Upper lobe of left lung (tissue), 6 donors: ENCODE results near the gene ZNF366. TPM values are rescaled to one million over a fixed set of nuclear protein-coding genes. Genes with fewer than 3 reads are reported as not detected.

Source experiments
- ATAC-seq, 2 donors: fragments of 200-7000 bp; cut with Tn5 transposase; one replicate each; pipeline ENCODE4 v1.9.1; 2022; ENCODE audit warnings: mild to moderate bottlenecking in 2 of 2, moderate library complexity in 2 of 2; ENCODE audit not compliant: low FRiP score in 2 of 2
- DNase-seq, 2 donors: peaks; one replicate each; pipeline ENCODE4 v3.0.0-alpha.2; 2019 to 2020
- H3K27ac ChIP-seq, 4 donors: fragments of 200-600 bp; sonication (generic); one replicate each; pipeline ENCODE4 v1.5.1; 2016 to 2019
- H3K27me3 ChIP-seq, 4 donors: fragments of 200-600 bp; sonication (generic); one replicate each; pipeline ENCODE4 v1.5.1; 2017 to 2019
- H3K36me3 ChIP-seq, 4 donors: fragments of 200-600 bp; sonication (generic); one replicate each; pipeline ENCODE4 v1.5.1; 2016 to 2019
- H3K4me1 ChIP-seq, 4 donors: fragments of 200-600 bp; sonication (generic); one replicate each; pipeline ENCODE4 v1.5.1; 2018 to 2019
- H3K4me3 ChIP-seq, 4 donors: fragments of 200-600 bp; sonication (generic); one replicate each; pipeline ENCODE4 v1.5.1; 2017 to 2019; ENCODE audit warnings: mild to moderate bottlenecking in 2 of 4, moderate library complexity in 1 of 4
- H3K9me3 ChIP-seq, 4 donors: fragments of 200-600 bp; sonication (generic); one replicate each; pipeline ENCODE4 v1.5.1; 2018 to 2019
- CTCF ChIP-seq, 6 experiments: fragments of 450-650 bp in 4 of 6; fragments of 200-600 bp in 2 of 6; sonication (generic) in 2 of 6; IDR thresholded peaks; one replicate each; pipeline ENCODE4 v1.5.1; 2016 to 2019; ENCODE audit warnings: antibody characterized with exemption in 6 of 6
- EP300 ChIP-seq, 4 donors: sonication (generic); formaldehyde crosslinking; IDR thresholded peaks; one replicate each; pipeline ENCODE4 v1.5.1; 2017; ENCODE audit warnings: antibody characterized with exemption in 4 of 4, control low read depth in 2 of 4
- POLR2A ChIP-seq, 4 donors: fragments of 450-650 bp; IDR thresholded peaks; one replicate each; pipeline ENCODE4 v1.5.1; 2016 to 2017; ENCODE audit warnings: antibody characterized with exemption in 4 of 4, mild to moderate bottlenecking in 2 of 4
- POLR2AphosphoS5 ChIP-seq, 2 donors: sonication (generic); formaldehyde crosslinking; IDR thresholded peaks; one replicate each; pipeline ENCODE4 v1.5.1; 2017; ENCODE audit warnings: antibody characterized with exemption in 2 of 2
- WGBS, 2 donors: methylation state at CpG; one replicate each; pipeline ENCODE4 v1.1.5; 2017 to 2018; 5-methylcytosine and 5-hydroxymethylcytosine counted together
- total RNA-seq, 6 donors: library from RNA; depleted of rRNA in 4 of 6; stranded (reverse); fragments of >200 nt in 4 of 6; gene quantifications; one replicate each; pipeline versions ENCODE4 v1.1.0 to v1.2.1, GENCODE V29; 2016 to 2021
- donor health status: DM: no; HTN: no; CAD: no; lungs with moderate emphysema.
- donor health status: DM: no; HTN: yes; CAD: no; lungs with severe emphysema.

ZNF366 gene
- total RNA-seq, 6 donors from 2014 or later = 3.1 to 12.4 (median 6.3) TPM

- H3K4me1 ChIP-seq = peaks cover 0 to under 1% (median 0%) of the 10 kb centered on the region in 4 donors
- TF ChIP-seq CTCF (IDR thresholded peaks at IDR 0.05) (peak; percentile 34 to 75 (median 66)), EP300 (IDR thresholded peaks at IDR 0.05) (no peak), POLR2AphosphoS5 (IDR thresholded peaks at IDR 0.05) (no peak)
- ATAC-seq = peak in 1 of 2 donors; percentile 77
- 50 to 54% methylated on average over 3 of the region's 3 CpGs for WGBS, 2 donors
- no peaks in the 10 kb centered on the region for H3K36me3 ChIP-seq
- DNase-seq = no peak
- no peaks in the 10 kb centered on the region for H3K27me3 ChIP-seq
- H3K27ac ChIP-seq = no peak overlapping the region
- no peak overlapping the region for H3K4me3 ChIP-seq
- no peaks in the 10 kb centered on the region for H3K9me3 ChIP-seq
Observed at GRCh38 chr5:72523960-72524582, 16.9 kb upstream of the ZNF366 start.

- DNase-seq (no peak), ATAC-seq (no peak)
- Histone ChIP-seq H3K4me1 (peaks cover 8 to 14% (median 9%) of the 10 kb centered on the region in 4 donors), H3K4me3 (no peak overlapping the region), H3K9me3 (no peaks in the 10 kb centered on the region), H3K36me3 (no peaks in the 10 kb centered on the region), H3K27ac (no peak overlapping the region), H3K27me3 (no peaks in the 10 kb centered on the region)
- TF ChIP-seq EP300 (IDR thresholded peaks at IDR 0.05) (no peak), CTCF (IDR thresholded peaks at IDR 0.05) (no peak), POLR2AphosphoS5 (IDR thresholded peaks at IDR 0.05) (no peak), POLR2A (IDR thresholded peaks at IDR 0.05) (no peak)
- 88 to 95% methylated on average over 1 of the region's 1 CpG for WGBS, 2 donors
Observed at GRCh38 chr5:72522607-72523006, 15.4 kb upstream of the ZNF366 start.

DNA sequence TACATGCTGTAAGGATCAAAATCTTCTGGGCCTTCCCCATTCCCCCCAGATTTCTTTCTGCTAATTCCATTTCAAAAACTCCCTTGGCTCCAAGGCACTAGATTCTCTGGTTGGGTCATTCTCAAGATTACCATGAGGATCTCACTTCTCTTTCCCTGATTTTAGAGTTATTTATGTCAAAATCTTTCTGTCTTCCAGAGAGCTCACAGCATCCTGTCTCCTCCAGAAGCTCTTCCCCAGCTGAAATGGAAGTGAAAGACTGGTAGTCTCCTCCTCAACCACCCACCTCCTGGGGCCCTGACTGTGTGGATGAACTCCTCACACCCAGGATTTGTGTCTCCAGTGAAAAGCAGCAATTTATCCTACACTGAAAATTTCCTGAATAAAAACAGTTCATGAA lies 11.9 kb upstream of the ZNF366 start:
- H3K9me3 ChIP-seq = no peaks in the 10 kb centered on the region
- H3K27me3 ChIP-seq = no peaks in the 10 kb centered on the region
- DNase-seq (no peak), ATAC-seq (no peak)
- peak overlapping the region in 3 of 4 donors; percentile 48 to 79 (median 64) for H3K27ac ChIP-seq
- TF ChIP-seq CTCF (IDR thresholded peaks at IDR 0.05) (no peak), POLR2AphosphoS5 (IDR thresholded peaks at IDR 0.05) (no peak), POLR2A (IDR thresholded peaks at IDR 0.05) (no peak), EP300 (IDR thresholded peaks at IDR 0.05) (no peak)
- no peak overlapping the region for H3K4me3 ChIP-seq
- H3K36me3 ChIP-seq = no peaks in the 10 kb centered on the region
- H3K4me1 ChIP-seq = peaks cover 8 to 17% (median 9%) of the 10 kb centered on the region in 4 donors

GRCh38 chr5:72518001-72518683 lies 10.9 kb upstream of the ZNF366 start:
- no peaks in the 10 kb centered on the region for H3K27me3 ChIP-seq
- ATAC-seq = peak in 1 of 2 donors; percentile 82
- WGBS, 2 donors = 27 to 34% methylated on average over 12 of the region's 12 CpGs
- no peak for TF ChIP-seq POLR2AphosphoS5 (IDR thresholded peaks at IDR 0.05)
- no peak for TF ChIP-seq CTCF (IDR thresholded peaks at IDR 0.05)
- no peak for TF ChIP-seq POLR2A (IDR thresholded peaks at IDR 0.05)
- TF ChIP-seq EP300 (IDR thresholded peaks at IDR 0.05) = no peak
- H3K9me3 ChIP-seq = no peaks in the 10 kb centered on the region
- H3K4me1 ChIP-seq = peaks cover 8 to 17% (median 9%) of the 10 kb centered on the region in 4 donors
- DNase-seq = peak in 1 of 2 donors; percentile 56
- no peak overlapping the region for H3K4me3 ChIP-seq
- H3K36me3 ChIP-seq = no peaks in the 10 kb centered on the region
- peak overlapping the region; percentile 11 to 79 (median 56) for H3K27ac ChIP-seq
